ENCODE data around the gene USP12.

GRCh38 chr13:27117158-27117557, 54.5 kb downstream of the USP12 start:
- TF ChIP-seq CTCF (IDR thresholded peaks at IDR 0.05) = no peak
- no peak for TF ChIP-seq POLR2A (IDR thresholded peaks at IDR 0.05)
- TF ChIP-seq EP300 (IDR thresholded peaks at IDR 0.05) = no peak

Data from ovary (tissue), 3 donors.